CD4-positive, alpha-beta T cell (primary cell): ENCODE results near the gene ZNF19. TPM values are rescaled to one million over a fixed set of nuclear protein-coding genes. Genes with fewer than 3 reads are reported as not detected.
"Not testable (repeated sequence)": the region's sequence is repeated elsewhere in the genome, so short reads cannot be mapped to it uniquely, and the experiment has no call there.

Experiments
- ATAC-seq: fragments of 200-7000 bp; cut with Tn5 transposase; one replicate; pipeline ENCODE4 v1.10.0; 2022; ENCODE audit warnings: mild to moderate bottlenecking; ENCODE audit not compliant: poor library complexity
- CTCF ChIA-PET: fragments of 350-600 bp; sonication (Branson Sonifier 250); formaldehyde crosslinking; loops from one replicate; lab custom pipeline; 2021; ENCODE audit warnings: antibody characterized with exemption, inconsistent platforms; lab: Charles Lee
- POLR2A ChIA-PET: fragments of 350-600 bp; sonication (Branson Sonifier 250); formaldehyde crosslinking; loops from one replicate; lab custom pipeline; 2021; ENCODE audit warnings: antibody characterized with exemption, inconsistent platforms; lab: Charles Lee
- DNase-seq, 14 experiments: peaks; one replicate each; pipeline ENCODE4 v3.0.0-alpha.2; 2013 to 2020; ENCODE audit warnings: mixed read lengths in 2 of 14
- H3K27ac ChIP-seq, 2 donors: one replicate each; pipeline versions ENCODE4 v1.5.1 to v1.7.0; 2013; ENCODE audit warnings: low read length in 2 of 2, low read depth in 1 of 2, mild to moderate bottlenecking in 1 of 2
- H3K27me3 ChIP-seq, 2 experiments: 1 replicate in 1 of 2; 2 replicates in 1 of 2; pipeline versions ENCODE4 v1.6.1 to v1.7.0; 2013; ENCODE audit warnings: low read length in 2 of 2, control low read depth in 1 of 2, mild to moderate bottlenecking in 1 of 2, moderate library complexity in 1 of 2; ENCODE audit not compliant: insufficient read depth in 2 of 2, control insufficient read depth in 1 of 2
- H3K36me3 ChIP-seq: one replicate; pipeline ENCODE4 v1.6.1; 2013; ENCODE audit warnings: low read length, control low read depth; ENCODE audit not compliant: insufficient read depth
- H3K4me1 ChIP-seq: one replicate; pipeline ENCODE4 v1.6.1; 2013; ENCODE audit warnings: low read length, control low read depth; ENCODE audit not compliant: insufficient read depth
- H3K4me3 ChIP-seq: one replicate; pipeline ENCODE4 v1.5.1; 2013; ENCODE audit warnings: mild to moderate bottlenecking, low read length, moderate library complexity
- H3K9me3 ChIP-seq, 2 experiments: 1 replicate in 1 of 2; 2 replicates in 1 of 2; pipeline versions ENCODE4 v1.6.1 to v1.7.0; 2013; ENCODE audit warnings: low read length in 2 of 2, mild to moderate bottlenecking in 2 of 2, control low read depth in 1 of 2, moderate library complexity in 1 of 2; ENCODE audit not compliant: control insufficient read depth in 1 of 2, insufficient read depth in 1 of 2
- H3K27ac Mint-ChIP-seq: one replicate; pipeline ENCODE4 v1.8.0; 2020; ENCODE audit warnings: mixed read lengths
- H3K27me3 Mint-ChIP-seq: one replicate; pipeline ENCODE4 v1.8.0; 2021; ENCODE audit warnings: mixed read lengths
- H3K36me3 Mint-ChIP-seq: one replicate; pipeline ENCODE4 v1.8.0; 2021; ENCODE audit warnings: low read depth, mixed read lengths
- H3K4me1 Mint-ChIP-seq: one replicate; pipeline ENCODE4 v1.8.0; 2021; ENCODE audit warnings: low read depth, mixed read lengths
- H3K4me3 Mint-ChIP-seq: one replicate; pipeline ENCODE4 v1.8.0; 2020; ENCODE audit warnings: mild to moderate bottlenecking, mixed read lengths
- H3K9me3 Mint-ChIP-seq: one replicate; pipeline ENCODE4 v1.8.0; 2020; ENCODE audit warnings: mixed read lengths
- CTCF ChIP-seq: fragments of 200-600 bp; IDR thresholded peaks from one replicate; pipeline ENCODE4 v1.8.0; 2022; ENCODE audit warnings: antibody characterized with exemption, mild to moderate bottlenecking
- intact Hi-C, 2 experiments: fragments of 100-400 bp; cut with DNase I in 1 of 2; cut with micrococcal nuclease in 1 of 2; formaldehyde crosslinking; loops; one replicate each; pipeline versions ENCODE4 v1.15.1 to v1.9.0; 2023 to 2025; cut with DNase I, micrococcal nuclease
- total RNA-seq, 174 experiments: library from RNA in 2 of 174; stranded (reverse) in 2 of 174; gene quantifications; one replicate each; pipeline ENCODE4 v1.2.3 and lab custom pipeline; 2021 to 2026

The ZNF19 gene
- total RNA-seq, 2 experiments from 2014 or later: 4.6 to 6.4 TPM

- Histone ChIP-seq H3K27me3 (peaks cover 0 to 4% of the 10 kb centered on the region in 2 experiments), H3K27ac (no peak overlapping the region), H3K9me3 (no peaks in the 10 kb centered on the region), H3K4me3 (no peak overlapping the region), H3K36me3 (no peaks in the 10 kb centered on the region), H3K4me1 (no peaks in the 10 kb centered on the region)
- ATAC-seq (no peak), DNase-seq (no peak)
- no peak for TF ChIP-seq CTCF
- Mint-ChIP-seq H3K4me3 (no peak overlapping the region), H3K9me3 (no peaks in the 10 kb centered on the region), H3K27me3 (peaks cover 11% of the 10 kb centered on the region), H3K4me1 (no peaks in the 10 kb centered on the region), H3K36me3 (no peaks in the 10 kb centered on the region), H3K27ac (no peak overlapping the region)
- ChIA-PET POLR2A (no interaction called here), CTCF (no interaction called here)
- intact Hi-C loops: no loop called here
Observed at GRCh38 chr16:71507061-71507460, 17.9 kb upstream of the ZNF19 start.

GRCh38 chr16:71504901-71505300 is 15.8 kb upstream of the ZNF19 start:
- no peak overlapping the region for H3K27ac ChIP-seq
- Mint-ChIP-seq H3K4me3 (no peak overlapping the region), H3K27ac (no peak overlapping the region), H3K4me1 (no peaks in the 10 kb centered on the region), H3K27me3 (peaks cover 17% of the 10 kb centered on the region), H3K9me3 (no peaks in the 10 kb centered on the region), H3K36me3 (no peaks in the 10 kb centered on the region)
- H3K27me3 ChIP-seq: no peaks in the 10 kb centered on the region
- H3K36me3 ChIP-seq: no peaks in the 10 kb centered on the region
- POLR2A ChIA-PET: no interaction called here
- H3K4me3 ChIP-seq: no peak overlapping the region
- intact Hi-C loops: no loop called here
- CTCF ChIA-PET: no interaction called here
- ATAC-seq: no peak
- no peak for DNase-seq
- no peak for TF ChIP-seq CTCF
- H3K4me1 ChIP-seq: no peaks in the 10 kb centered on the region
- H3K9me3 ChIP-seq: no peaks in the 10 kb centered on the region

GRCh38 chr16:71504051-71504450 is 14.9 kb upstream of the ZNF19 start:
- CTCF ChIA-PET: not testable (repeated sequence)

GRCh38 chr16:71501547-71501946 is 12.4 kb upstream of the ZNF19 start:
- CTCF ChIA-PET: interaction anchor here (4.1 kb wide), 1 partner anchor 89 kb away, joined by 42 read pairs; no protein-coding TSS in a partner anchor
- no peaks in the 10 kb centered on the region for H3K27me3 ChIP-seq
- no peaks in the 10 kb centered on the region for H3K4me1 ChIP-seq
- Mint-ChIP-seq H3K27ac (no peak overlapping the region), H3K4me1 (no peaks in the 10 kb centered on the region), H3K27me3 (peaks cover 19% of the 10 kb centered on the region), H3K36me3 (no peaks in the 10 kb centered on the region), H3K4me3 (no peak overlapping the region), H3K9me3 (no peaks in the 10 kb centered on the region)
- H3K4me3 ChIP-seq: no peak overlapping the region
- intact Hi-C loops: no loop called here
- no peak for ATAC-seq
- POLR2A ChIA-PET: interaction anchor here (0.6 kb wide), 1 partner anchor 86 kb away, joined by 3 read pairs; no protein-coding TSS in a partner anchor
- H3K9me3 ChIP-seq: no peaks in the 10 kb centered on the region
- H3K36me3 ChIP-seq: no peaks in the 10 kb centered on the region
- no peak overlapping the region for H3K27ac ChIP-seq
- DNase-seq: no peak
- TF ChIP-seq CTCF: no peak

More at GRCh38 chr16:71504051-71504450, 14.9 kb upstream of the ZNF19 start:
- H3K36me3 ChIP-seq, H3K9me3 Mint-ChIP-seq, DNase-seq, H3K27me3 ChIP-seq, intact Hi-C loops, H3K4me1 ChIP-seq, POLR2A ChIA-PET, H3K27ac Mint-ChIP-seq, H3K4me3 Mint-ChIP-seq, H3K36me3 Mint-ChIP-seq, H3K4me1 Mint-ChIP-seq, H3K27ac ChIP-seq, H3K9me3 ChIP-seq, H3K4me3 ChIP-seq, ATAC-seq: not testable (repeated sequence)
- H3K27me3 Mint-ChIP-seq: peaks cover 16% of the 10 kb centered on the region
